ENCODE measurements around the gene MARK2. TPM values are rescaled to one million over a fixed set of nuclear protein-coding genes. Genes with fewer than 3 reads are reported as not detected.

The MARK2 gene
- total RNA-seq, 5 donors from 2014 or later (not counting 1 experiment from before 2014, with no cell fraction given), result 57.4 to 67.2 (median 64.0) TPM

- CTCF ChIA-PET, result no interaction called here
- H3K36me3 ChIP-seq (ENCODE audit: control insufficient read depth in 2 of 2, extremely low read depth in 1 of 2, insufficient read depth in 1 of 2, low read length in 1 of 2), result no peaks in the 10 kb centered on the region
- H3K27ac ChIP-seq (ENCODE audit: low read length), result no peak overlapping the region
- H3K36me3 Mint-ChIP-seq, result no peaks in the 10 kb centered on the region
- peaks cover 0 to 5% of the 10 kb centered on the region in 2 experiments for H3K27me3 ChIP-seq (replicated peaks in 1 of 2; ENCODE audit: control insufficient read depth in 2 of 2, extremely low read depth in 1 of 2, insufficient read depth in 2 of 2, low read length in 1 of 2)
- peaks cover 0 to 24% of the 10 kb centered on the region in 2 experiments for H3K4me1 ChIP-seq (ENCODE audit: control insufficient read depth in 1 of 2, extremely low read depth in 1 of 2, insufficient read depth in 2 of 2, low read length in 2 of 2)
- peaks cover 7 to 12% (median 9%) of the 10 kb centered on the region in 3 donors for H3K4me1 Mint-ChIP-seq
- no peak overlapping the region for H3K4me3 ChIP-seq (ENCODE audit: control insufficient read depth in 1 of 2, extremely low read depth in 1 of 2, low read length in 1 of 2)
- no peaks in the 10 kb centered on the region for H3K9me3 ChIP-seq
- H3K4me3 Mint-ChIP-seq, result no peak overlapping the region
- ATAC-seq (replicated peaks in 1 of 4) (no peak), DNase-seq (no peak)
- POLR2A ChIA-PET, result no interaction called here
- H3K27ac Mint-ChIP-seq, result peak overlapping the region in 1 of 2 donors; percentile 7
- WGBS (ENCODE audit: insufficient coverage), result 70% methylated on average over 2 of the region's 2 CpGs
- H3K27me3 Mint-ChIP-seq, result no peaks in the 10 kb centered on the region
- H3K9me3 Mint-ChIP-seq, result no peaks in the 10 kb centered on the region
Measured at GRCh38 chr11:63922673-63923192, 83.8 kb downstream of the MARK2 start.

- Histone ChIP-seq H3K27ac (ENCODE audit: low read length) (no peak overlapping the region), H3K27me3 (replicated peaks in 1 of 2; ENCODE audit: control insufficient read depth in 2 of 2, extremely low read depth in 1 of 2, insufficient read depth in 2 of 2, low read length in 1 of 2) (peaks cover 0 to 7% of the 10 kb centered on the region in 2 experiments), H3K36me3 (ENCODE audit: control insufficient read depth in 2 of 2, extremely low read depth in 1 of 2, insufficient read depth in 1 of 2, low read length in 1 of 2) (no peaks in the 10 kb centered on the region), H3K4me1 (ENCODE audit: control insufficient read depth in 1 of 2, extremely low read depth in 1 of 2, insufficient read depth in 2 of 2, low read length in 2 of 2) (peaks cover 0 to 18% of the 10 kb centered on the region in 2 experiments), H3K4me3 (ENCODE audit: control insufficient read depth in 1 of 2, extremely low read depth in 1 of 2, low read length in 1 of 2) (no peak overlapping the region), H3K9me3 (no peaks in the 10 kb centered on the region)
- DNase-seq, result no peak
- Mint-ChIP-seq H3K9me3 (no peaks in the 10 kb centered on the region), H3K27me3 (no peaks in the 10 kb centered on the region), H3K4me3 (no peak overlapping the region), H3K4me1 (peaks cover 7 to 12% (median 7%) of the 10 kb centered on the region in 3 donors), H3K36me3 (no peaks in the 10 kb centered on the region), H3K27ac (no peak overlapping the region)
- POLR2A ChIA-PET, result no interaction called here
- WGBS (ENCODE audit: insufficient coverage), result 64% methylated on average over 4 of the region's 4 CpGs
- no peak for ATAC-seq (replicated peaks in 1 of 4)
- CTCF ChIA-PET, result interaction anchor here in 1 of 2 donors (0.5 kb wide), 1 partner anchor 1050 kb away, joined by 5 read pairs; no protein-coding TSS in a partner anchor
Measured at GRCh38 chr11:63923319-63923718, 84.4 kb downstream of the MARK2 start.

- no peak overlapping the region for H3K4me3 ChIP-seq (ENCODE audit: control insufficient read depth in 1 of 2, extremely low read depth in 1 of 2, low read length in 1 of 2)
- Mint-ChIP-seq H3K27ac (no peak overlapping the region), H3K9me3 (no peaks in the 10 kb centered on the region), H3K4me3 (no peak overlapping the region), H3K36me3 (no peaks in the 10 kb centered on the region), H3K27me3 (no peaks in the 10 kb centered on the region), H3K4me1 (no peaks in the 10 kb centered on the region)
- H3K36me3 ChIP-seq (ENCODE audit: control insufficient read depth in 2 of 2, extremely low read depth in 1 of 2, insufficient read depth in 1 of 2, low read length in 1 of 2), result no peaks in the 10 kb centered on the region
- DNase-seq, result no peak
- H3K27ac ChIP-seq (ENCODE audit: low read length), result no peak overlapping the region
- no peaks in the 10 kb centered on the region for H3K9me3 ChIP-seq
- peaks cover 0 to 7% of the 10 kb centered on the region in 2 experiments for H3K27me3 ChIP-seq (replicated peaks in 1 of 2; ENCODE audit: control insufficient read depth in 2 of 2, extremely low read depth in 1 of 2, insufficient read depth in 2 of 2, low read length in 1 of 2)
- 81% methylated on average over 5 of the region's 5 CpGs for WGBS (ENCODE audit: insufficient coverage)
- ATAC-seq (replicated peaks in 1 of 4), result no peak
- H3K4me1 ChIP-seq (ENCODE audit: control insufficient read depth in 1 of 2, extremely low read depth in 1 of 2, insufficient read depth in 2 of 2, low read length in 2 of 2), result no peaks in the 10 kb centered on the region
- POLR2A ChIA-PET, result interaction anchor here in 1 of 2 donors (0.6 kb wide), 1 partner anchor 9 kb away, joined by 4 read pairs; the partner anchor contains the start of gene NAA40
- CTCF ChIA-PET, result no interaction called here
Measured at GRCh38 chr11:63929616-63930015, 90.7 kb downstream of the MARK2 start.

- 79% methylated on average over 4 of the region's 6 CpGs for WGBS (ENCODE audit: insufficient coverage)
- CTCF ChIA-PET, result no interaction called here
- DNase-seq, result no peak
Measured at GRCh38 chr11:63931045-63931444, 92.1 kb downstream of the MARK2 start.

GRCh38 chr11:63931876-63932275 lies 93.0 kb downstream of the MARK2 start:
- H3K4me1 Mint-ChIP-seq, result no peaks in the 10 kb centered on the region
- CTCF ChIA-PET, result no interaction called here

More at GRCh38 chr11:63931045-63931444, 92.1 kb downstream of the MARK2 start:
- ATAC-seq (replicated peaks in 1 of 4), result no peak
- Histone ChIP-seq H3K4me3 (ENCODE audit: control insufficient read depth in 1 of 2, extremely low read depth in 1 of 2, low read length in 1 of 2) (no peak overlapping the region), H3K27ac (ENCODE audit: low read length) (no peak overlapping the region), H3K9me3 (no peaks in the 10 kb centered on the region), H3K4me1 (ENCODE audit: control insufficient read depth in 1 of 2, extremely low read depth in 1 of 2, insufficient read depth in 2 of 2, low read length in 2 of 2) (no peaks in the 10 kb centered on the region), H3K27me3 (replicated peaks in 1 of 2; ENCODE audit: control insufficient read depth in 2 of 2, extremely low read depth in 1 of 2, insufficient read depth in 2 of 2, low read length in 1 of 2) (peaks cover 0 to 7% of the 10 kb centered on the region in 2 experiments), H3K36me3 (ENCODE audit: control insufficient read depth in 2 of 2, extremely low read depth in 1 of 2, insufficient read depth in 1 of 2, low read length in 1 of 2) (no peaks in the 10 kb centered on the region)
- Mint-ChIP-seq H3K27ac (no peak overlapping the region), H3K4me1 (no peaks in the 10 kb centered on the region), H3K4me3 (no peak overlapping the region), H3K27me3 (no peaks in the 10 kb centered on the region), H3K36me3 (no peaks in the 10 kb centered on the region), H3K9me3 (no peaks in the 10 kb centered on the region)
- POLR2A ChIA-PET, result no interaction called here

GRCh38 chr11:63933459-63933858 lies 94.5 kb downstream of the MARK2 start:
- no peak for ATAC-seq (replicated peaks in 1 of 4)
- H3K4me3 ChIP-seq (ENCODE audit: control insufficient read depth in 1 of 2, extremely low read depth in 1 of 2, low read length in 1 of 2), result no peak overlapping the region
- ChIA-PET CTCF (interaction anchor here in 1 of 2 donors (0.6 kb wide), 1 partner anchor 922 kb away, joined by 3 read pairs; no protein-coding TSS in a partner anchor), POLR2A (no interaction called here)
- H3K27me3 Mint-ChIP-seq, result no peaks in the 10 kb centered on the region
- H3K4me1 ChIP-seq (ENCODE audit: control insufficient read depth in 1 of 2, extremely low read depth in 1 of 2, insufficient read depth in 2 of 2, low read length in 2 of 2), result peaks cover 0 to 9% of the 10 kb centered on the region in 2 experiments
- H3K4me1 Mint-ChIP-seq, result peaks cover 7 to 11% (median 10%) of the 10 kb centered on the region in 3 donors
- no peak for DNase-seq
- no peaks in the 10 kb centered on the region for H3K36me3 Mint-ChIP-seq
- H3K4me3 Mint-ChIP-seq, result no peak overlapping the region
- WGBS (ENCODE audit: insufficient coverage), result 67% methylated on average over 1 of the region's 1 CpG
- no peaks in the 10 kb centered on the region for H3K36me3 ChIP-seq (ENCODE audit: control insufficient read depth in 2 of 2, extremely low read depth in 1 of 2, insufficient read depth in 1 of 2, low read length in 1 of 2)
- H3K27ac ChIP-seq (ENCODE audit: low read length), result no peak overlapping the region
- H3K27ac Mint-ChIP-seq, result no peak overlapping the region
- no peaks in the 10 kb centered on the region for H3K9me3 ChIP-seq
- H3K9me3 Mint-ChIP-seq, result no peaks in the 10 kb centered on the region
- no peaks in the 10 kb centered on the region for H3K27me3 ChIP-seq (replicated peaks in 1 of 2; ENCODE audit: control insufficient read depth in 2 of 2, extremely low read depth in 1 of 2, insufficient read depth in 2 of 2, low read length in 1 of 2)

More at GRCh38 chr11:63931876-63932275, 93.0 kb downstream of the MARK2 start:
- POLR2A ChIA-PET, result no interaction called here
- ATAC-seq (replicated peaks in 1 of 4), result no peak
- Histone ChIP-seq H3K27me3 (replicated peaks in 1 of 2; ENCODE audit: control insufficient read depth in 2 of 2, extremely low read depth in 1 of 2, insufficient read depth in 2 of 2, low read length in 1 of 2) (peaks cover 0 to 7% of the 10 kb centered on the region in 2 experiments), H3K4me1 (ENCODE audit: control insufficient read depth in 1 of 2, extremely low read depth in 1 of 2, insufficient read depth in 2 of 2, low read length in 2 of 2) (no peaks in the 10 kb centered on the region), H3K36me3 (ENCODE audit: control insufficient read depth in 2 of 2, extremely low read depth in 1 of 2, insufficient read depth in 1 of 2, low read length in 1 of 2) (no peaks in the 10 kb centered on the region), H3K27ac (ENCODE audit: low read length) (no peak overlapping the region), H3K9me3 (no peaks in the 10 kb centered on the region), H3K4me3 (ENCODE audit: control insufficient read depth in 1 of 2, extremely low read depth in 1 of 2, low read length in 1 of 2) (no peak overlapping the region)
- Mint-ChIP-seq H3K27ac (no peak overlapping the region), H3K4me3 (no peak overlapping the region), H3K27me3 (no peaks in the 10 kb centered on the region), H3K9me3 (no peaks in the 10 kb centered on the region), H3K36me3 (no peaks in the 10 kb centered on the region)
- no peak for DNase-seq
- 79% methylated on average over 9 of the region's 12 CpGs for WGBS (ENCODE audit: insufficient coverage)
